GM12875 (cell line): ENCODE data around the gene LCORL.

Source experiments
- H3K4me3 ChIP-seq: one replicate; pipeline ENCODE4 v1.5.1; 2011; ENCODE audit warnings: low read depth, low read length, control low read depth
- CTCF ChIP-seq: IDR thresholded peaks from 2 replicates; pipeline ENCODE4 v1.5.1; 2011; ENCODE audit warnings: low read depth, mild to moderate bottlenecking, control low read depth, inconsistent platforms, low read length, moderate library complexity, borderline replicate concordance; ENCODE audit not compliant: insufficient read depth

The LCORL gene

DNA sequence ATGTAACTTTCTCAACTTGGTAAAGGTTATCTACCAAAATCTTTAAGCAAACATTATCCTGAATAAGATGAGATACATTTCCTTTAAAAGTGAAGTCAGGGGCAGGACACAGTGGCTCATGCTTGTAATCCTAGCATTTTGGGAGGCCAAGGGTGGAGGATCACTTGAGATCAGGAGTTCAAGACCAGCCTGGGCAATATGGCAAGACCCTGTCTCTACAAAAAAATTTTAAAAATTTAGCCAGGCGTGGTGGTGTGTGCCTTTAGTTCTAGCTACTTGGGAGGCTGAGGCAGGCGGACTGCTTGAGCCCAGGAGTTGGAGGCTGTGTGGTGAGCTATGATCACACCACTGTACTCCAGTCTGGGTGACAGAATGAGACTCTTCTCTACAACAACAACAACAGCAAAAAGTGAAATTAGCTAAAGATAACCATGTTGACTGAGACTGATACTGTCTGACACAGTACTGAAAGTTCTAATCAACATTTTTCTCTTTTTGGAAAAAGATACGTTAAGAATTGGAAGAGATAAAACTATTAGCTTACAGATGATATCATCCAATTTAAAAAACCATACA lies 215.9 kb downstream of the LCORL start:
- no peak overlapping the region for H3K4me3 ChIP-seq
- no peak for TF ChIP-seq CTCF

DNA sequence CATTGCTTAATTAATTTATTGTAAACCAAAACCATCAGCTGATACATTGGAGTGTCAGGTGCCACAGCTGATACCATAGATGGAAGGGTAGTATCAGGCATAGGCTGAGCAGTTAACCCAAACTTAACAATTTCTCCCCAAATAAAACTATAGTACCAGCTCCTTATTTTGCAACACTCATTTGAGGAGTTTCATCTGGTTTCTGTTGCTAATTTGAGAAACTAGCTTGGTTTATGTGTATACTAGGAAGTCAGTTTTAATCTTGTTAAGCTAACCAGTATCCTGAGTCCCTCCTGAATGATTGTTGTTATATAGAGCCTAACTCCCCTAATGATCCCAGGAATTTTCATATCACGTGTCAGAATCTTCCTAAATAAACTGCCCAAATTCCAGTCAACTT lies 223.7 kb downstream of the LCORL start:
- TF ChIP-seq CTCF: no peak
- H3K4me3 ChIP-seq: no peak overlapping the region

- no peak for TF ChIP-seq CTCF
- no peak overlapping the region for H3K4me3 ChIP-seq
Observed at GRCh38 chr4:17794730-17795129, 226.8 kb downstream of the LCORL start.
